ENCODE data around the gene VIL1.

GRCh38 chr2:218402911-218403411 lies 16.0 kb upstream of the VIL1 start:
- TF ChIP-seq, protein P1, sequence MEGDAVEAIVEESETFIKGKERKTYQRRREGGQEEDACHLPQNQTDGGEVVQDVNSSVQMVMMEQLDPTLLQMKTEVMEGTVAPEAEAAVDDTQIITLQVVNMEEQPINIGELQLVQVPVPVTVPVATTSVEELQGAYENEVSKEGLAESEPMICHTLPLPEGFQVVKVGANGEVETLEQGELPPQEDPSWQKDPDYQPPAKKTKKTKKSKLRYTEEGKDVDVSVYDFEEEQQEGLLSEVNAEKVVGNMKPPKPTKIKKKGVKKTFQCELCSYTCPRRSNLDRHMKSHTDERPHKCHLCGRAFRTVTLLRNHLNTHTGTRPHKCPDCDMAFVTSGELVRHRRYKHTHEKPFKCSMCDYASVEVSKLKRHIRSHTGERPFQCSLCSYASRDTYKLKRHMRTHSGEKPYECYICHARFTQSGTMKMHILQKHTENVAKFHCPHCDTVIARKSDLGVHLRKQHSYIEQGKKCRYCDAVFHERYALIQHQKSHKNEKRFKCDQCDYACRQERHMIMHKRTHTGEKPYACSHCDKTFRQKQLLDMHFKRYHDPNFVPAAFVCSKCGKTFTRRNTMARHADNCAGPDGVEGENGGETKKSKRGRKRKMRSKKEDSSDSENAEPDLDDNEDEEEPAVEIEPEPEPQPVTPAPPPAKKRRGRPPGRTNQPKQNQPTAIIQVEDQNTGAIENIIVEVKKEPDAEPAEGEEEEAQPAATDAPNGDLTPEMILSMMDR (IDR thresholded peaks at IDR 0.05): no peak
- TF ChIP-seq POLR2A (IDR thresholded peaks at IDR 0.05) (no peak), EP300 (IDR thresholded peaks at IDR 0.05) (no peak)

Data from tibial nerve (tissue), 4 donors.